Endothelial cell of umbilical vein (primary cell): ENCODE results near the gene GRM4. TPM values are rescaled to one million over a fixed set of nuclear protein-coding genes. Genes with fewer than 3 reads are reported as not detected.

Source experiments
- BruUV-seq: library from RNA; stranded (reverse); fragments of 400-500 nt; replicated peaks from 2 replicates; lab custom pipeline; 2021; lab: Mats Ljungman, UMichigan
- CTCF ChIA-PET: fragments of 300-600, 350-600 bp; sonication (Branson Sonifier 250); formaldehyde crosslinking; loops from one replicate; lab custom pipeline; 2021; ENCODE audit warnings: antibody characterized with exemption, inconsistent platforms; lab: Charles Lee
- POLR2A ChIA-PET: fragments of 300-600, 350-600 bp; sonication (Branson Sonifier 250); formaldehyde crosslinking; loops from one replicate; lab custom pipeline; 2021; ENCODE audit warnings: antibody characterized with exemption, inconsistent platforms; lab: Charles Lee
- DNase-seq: peaks from one replicate; pipeline ENCODE4 v3.0.0-alpha.2; 2011; ENCODE audit warnings: low read depth, low spot score
- FAIRE-seq: peaks from 2 replicates; lab custom pipeline; 2011; peaks lifted over from hg19 to GRCh38; lab: Jason Lieb, UNC
- H2AFZ ChIP-seq: 2 replicates; pipeline ENCODE4 v1.6.0; 2012; ENCODE audit warnings: low read depth, low read length, control low read depth, inconsistent platforms
- H3K27ac ChIP-seq: 2 replicates; pipeline ENCODE4 v1.5.1; 2011; ENCODE audit warnings: low read depth, mild to moderate bottlenecking, control low read depth, low read length, moderate library complexity; ENCODE audit not compliant: insufficient read depth
- H3K27me3 ChIP-seq, 2 experiments: 2 replicates each; pipeline versions ENCODE4 v1.6.0 to v1.6.1; 2011; ENCODE audit warnings: low read length in 2 of 2, mixed read lengths in 1 of 2; ENCODE audit not compliant: control insufficient read depth in 2 of 2, insufficient read depth in 2 of 2
- H3K36me3 ChIP-seq, 2 experiments: 2 replicates in 1 of 2; 3 replicates in 1 of 2; pipeline ENCODE4 v1.5.1; 2011; ENCODE audit warnings: low read length in 2 of 2, mild to moderate bottlenecking in 1 of 2, moderate library complexity in 1 of 2; ENCODE audit not compliant: control insufficient read depth in 2 of 2, insufficient read depth in 2 of 2; ENCODE audit errors: extremely low read depth in 1 of 2
- H3K4me1 ChIP-seq: 3 replicates; pipeline ENCODE4 v1.5.1; 2011; ENCODE audit warnings: mild to moderate bottlenecking, low read length; ENCODE audit not compliant: control insufficient read depth, insufficient read depth; ENCODE audit errors: extremely low read depth
- H3K4me2 ChIP-seq: 2 replicates; pipeline ENCODE4 v1.6.1; 2011; ENCODE audit warnings: low read length, control low read depth, mixed read lengths; ENCODE audit not compliant: insufficient read depth
- H3K4me3 ChIP-seq, 3 experiments: fragments of 200-600 bp in 1 of 3; sonication (generic), shearing (Covaris generic) in 1 of 3; replicated peaks in 1 of 3; 2 replicates each; pipeline ENCODE4 v1.5.1; 2011 to 2016; ENCODE audit warnings: control low read depth in 3 of 3, low read length in 3 of 3, mild to moderate bottlenecking in 2 of 3, inconsistent platforms in 1 of 3, low read depth in 1 of 3, moderate library complexity in 1 of 3; ENCODE audit not compliant: insufficient read depth in 1 of 3
- H3K79me2 ChIP-seq: 2 replicates; pipeline ENCODE4 v1.6.0; 2012; ENCODE audit warnings: low read length, inconsistent platforms; ENCODE audit not compliant: control insufficient read depth, insufficient read depth
- H3K9ac ChIP-seq: replicated peaks from 2 replicates; pipeline ENCODE3; 2011; ENCODE audit warnings: low read length, control low read depth; ENCODE audit not compliant: insufficient read depth; ENCODE audit errors: extremely low read depth
- H3K9me1 ChIP-seq: replicated peaks from 3 replicates; pipeline ENCODE4 v1.6.0; 2011; ENCODE audit warnings: mild to moderate bottlenecking, low read length; ENCODE audit not compliant: control insufficient read depth, insufficient read depth; ENCODE audit errors: extremely low read depth
- H3K9me3 ChIP-seq: replicated peaks from 2 replicates; pipeline ENCODE4 v1.5.1; 2012; ENCODE audit warnings: low read length, inconsistent platforms; ENCODE audit not compliant: control insufficient read depth, insufficient read depth
- H4K20me1 ChIP-seq: replicated peaks from 2 replicates; pipeline ENCODE3; 2011; ENCODE audit warnings: mild to moderate bottlenecking, low read length; ENCODE audit not compliant: control insufficient read depth, insufficient read depth; ENCODE audit errors: extremely low read depth
- EZH2 ChIP-seq: IDR thresholded peaks from 2 replicates; pipeline ENCODE4 v1.6.1; 2012; ENCODE audit warnings: borderline replicate concordance, low read depth, mild to moderate bottlenecking, moderate library complexity, low read length, inconsistent platforms; ENCODE audit not compliant: severe bottlenecking
- FOS ChIP-seq: IDR thresholded peaks from 2 replicates; pipeline ENCODE4 v1.6.1; 2011; ENCODE audit warnings: mild to moderate bottlenecking, low read length, moderate library complexity, borderline replicate concordance; ENCODE audit not compliant: insufficient read depth
- GATA2 ChIP-seq: IDR thresholded peaks from 2 replicates; pipeline ENCODE4 v1.7.0; 2011; ENCODE audit warnings: low read depth, mild to moderate bottlenecking, moderate library complexity, mixed read lengths, low read length; ENCODE audit not compliant: insufficient read length, insufficient read depth
- JUN ChIP-seq: IDR thresholded peaks from 2 replicates; pipeline ENCODE4 v1.6.1; 2011; ENCODE audit warnings: borderline replicate concordance, low read depth; ENCODE audit not compliant: insufficient read length, insufficient read depth
- MYC ChIP-seq: IDR thresholded peaks from one replicate; pipeline ENCODE4 v1.6.1; 2011; ENCODE audit warnings: mild to moderate bottlenecking, low read depth, low read length
- POLR2A ChIP-seq: IDR thresholded peaks from 2 replicates; pipeline ENCODE4 v1.6.1; 2012; ENCODE audit warnings: low read depth, mild to moderate bottlenecking, control low read depth, low read length
- POLR2AphosphoS5 ChIP-seq: IDR thresholded peaks from 2 replicates; pipeline ENCODE4 v1.6.1; 2012; ENCODE audit warnings: low read depth, mild to moderate bottlenecking, control low read depth, low read length, moderate library complexity; ENCODE audit not compliant: insufficient read depth
- dilution Hi-C: fragments of 300-500 bp; cut with MboI; formaldehyde crosslinking; loops from one replicate; pipeline ENCODE4 v1.15.0; 2019; ENCODE audit warnings: low sequenced_read_pairs; ENCODE audit not compliant: extremely low pct_ligation_motif_present
- intact Hi-C: fragments of 100-400 bp; cut with micrococcal nuclease; formaldehyde crosslinking; loops from one replicate; pipeline ENCODE4 v1.10.0; 2022
- polyA plus RNA-seq, 4 experiments: library from polyadenylated mRNA; depleted of rRNA in 3 of 4; stranded (reverse) in 3 of 4; unstranded in 1 of 4; fragments of >200 nt; gene quantifications; 2 replicates each; pipeline versions ENCODE4 v1.2.1 to v1.2.3, GENCODE V29; 2011 to 2012; ENCODE audit warnings: missing spikeins in 1 of 4
- total RNA-seq: library from RNA; stranded (reverse); gene quantifications from 2 replicates; pipeline ENCODE4 v1.2.3, GENCODE V29; 2021
- TF ChIP-seq, protein P1 (sequence below): IDR thresholded peaks from 2 replicates; pipeline ENCODE4 v1.6.1; 2011; ENCODE audit not compliant: insufficient read depth, insufficient read length
- TF ChIP-seq, protein P2 (sequence below), 2 donors: IDR thresholded peaks; 1 replicate in 1 of 2; 2 replicates in 1 of 2; pipeline ENCODE4 v1.5.1; 2011; ENCODE audit warnings: low read length in 2 of 2, mild to moderate bottlenecking in 2 of 2, moderate library complexity in 2 of 2, control low read depth in 1 of 2, inconsistent platforms in 1 of 2, low read depth in 1 of 2; ENCODE audit not compliant: insufficient read depth in 1 of 2; ENCODE audit errors: extremely low read depth in 1 of 2

The GRM4 gene
- total and polyA plus RNA-seq, 2 donors (not counting 3 experiments of a cell fraction or from before 2014, with no cell fraction given): 0.03 TPM; not detected in 1

DNA sequence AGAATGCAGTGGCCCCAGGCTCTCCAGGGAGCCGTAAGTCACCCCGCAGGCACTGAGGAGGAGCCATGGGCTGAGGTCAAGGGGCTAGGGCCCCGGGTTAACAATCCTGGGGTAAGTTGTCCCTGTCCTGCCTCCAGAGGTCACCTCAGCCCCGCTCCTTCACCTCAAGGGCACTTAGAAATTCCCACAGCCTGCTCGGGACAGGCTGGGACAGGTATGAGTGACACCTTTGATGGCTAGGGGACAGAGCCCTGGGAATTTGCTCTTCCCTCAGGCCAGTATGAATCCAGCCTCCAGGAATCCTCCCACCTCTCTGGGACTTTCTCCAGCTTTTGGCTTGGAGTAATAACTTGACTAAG is 3.5 kb upstream of the GRM4 start:
- DNase-seq: no peak
- no peaks in the 10 kb centered on the region for H3K9me3 ChIP-seq
- H3K4me3 ChIP-seq: no peak overlapping the region
- CTCF ChIA-PET: interaction anchor here (1.0 to 10.0 kb wide), 3 partner anchors 14 to 406 kb away, joined by 3 to 245 read pairs (median 4); no protein-coding TSS in a partner anchor
- H3K79me2 ChIP-seq: no peaks in the 10 kb centered on the region
- no peak overlapping the region for H3K9ac ChIP-seq
- TF ChIP-seq, protein P1, sequence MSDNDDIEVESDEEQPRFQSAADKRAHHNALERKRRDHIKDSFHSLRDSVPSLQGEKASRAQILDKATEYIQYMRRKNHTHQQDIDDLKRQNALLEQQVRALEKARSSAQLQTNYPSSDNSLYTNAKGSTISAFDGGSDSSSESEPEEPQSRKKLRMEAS: no peak
- TF ChIP-seq JUN (no peak), POLR2AphosphoS5 (no peak), MYC (no peak), EZH2 (no peak), FOS (no peak), POLR2A (no peak), GATA2 (no peak)
- TF ChIP-seq, protein P2, sequence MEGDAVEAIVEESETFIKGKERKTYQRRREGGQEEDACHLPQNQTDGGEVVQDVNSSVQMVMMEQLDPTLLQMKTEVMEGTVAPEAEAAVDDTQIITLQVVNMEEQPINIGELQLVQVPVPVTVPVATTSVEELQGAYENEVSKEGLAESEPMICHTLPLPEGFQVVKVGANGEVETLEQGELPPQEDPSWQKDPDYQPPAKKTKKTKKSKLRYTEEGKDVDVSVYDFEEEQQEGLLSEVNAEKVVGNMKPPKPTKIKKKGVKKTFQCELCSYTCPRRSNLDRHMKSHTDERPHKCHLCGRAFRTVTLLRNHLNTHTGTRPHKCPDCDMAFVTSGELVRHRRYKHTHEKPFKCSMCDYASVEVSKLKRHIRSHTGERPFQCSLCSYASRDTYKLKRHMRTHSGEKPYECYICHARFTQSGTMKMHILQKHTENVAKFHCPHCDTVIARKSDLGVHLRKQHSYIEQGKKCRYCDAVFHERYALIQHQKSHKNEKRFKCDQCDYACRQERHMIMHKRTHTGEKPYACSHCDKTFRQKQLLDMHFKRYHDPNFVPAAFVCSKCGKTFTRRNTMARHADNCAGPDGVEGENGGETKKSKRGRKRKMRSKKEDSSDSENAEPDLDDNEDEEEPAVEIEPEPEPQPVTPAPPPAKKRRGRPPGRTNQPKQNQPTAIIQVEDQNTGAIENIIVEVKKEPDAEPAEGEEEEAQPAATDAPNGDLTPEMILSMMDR (IDR thresholded peaks at IDR 0.05; ENCODE audit: extremely low read depth in 1 of 2, insufficient read depth in 1 of 2, low read depth in 1 of 2, low read length in 2 of 2): no peak
- H3K4me2 ChIP-seq: no peak overlapping the region
- intact Hi-C loops (loop anchor here (5.0 kb wide), 1 partner anchor 112 kb away; no protein-coding TSS in a partner anchor), dilution Hi-C loops (no loop called here)
- H3K36me3 ChIP-seq: no peaks in the 10 kb centered on the region
- H3K4me1 ChIP-seq: no peaks in the 10 kb centered on the region
- no peaks in the 10 kb centered on the region for H4K20me1 ChIP-seq
- no peak for FAIRE-seq
- POLR2A ChIA-PET: no interaction called here
- H3K27me3 ChIP-seq: peaks cover 39 to 47% of the 10 kb centered on the region in 2 experiments
- H3K27ac ChIP-seq: no peak overlapping the region
- no peak overlapping the region for H2AFZ ChIP-seq
- no peaks in the 10 kb centered on the region for H3K9me1 ChIP-seq
- BruUV-seq: no TSS peak
